Endothelial cell of hepatic sinusoid (primary cell): ENCODE measurements around the gene CACNA2D4.
"Not testable (repeated sequence)": the region's sequence is repeated elsewhere in the genome, so short reads cannot be mapped to it uniquely, and the experiment has no call there.

ENCODE experiments used
- in situ Hi-C: cut with HindIII; loops from 2 replicates; pipeline ENCODE4 v1.10.0; 2017; ENCODE audit warnings: low sequenced_read_pairs

Gene CACNA2D4

DNA sequence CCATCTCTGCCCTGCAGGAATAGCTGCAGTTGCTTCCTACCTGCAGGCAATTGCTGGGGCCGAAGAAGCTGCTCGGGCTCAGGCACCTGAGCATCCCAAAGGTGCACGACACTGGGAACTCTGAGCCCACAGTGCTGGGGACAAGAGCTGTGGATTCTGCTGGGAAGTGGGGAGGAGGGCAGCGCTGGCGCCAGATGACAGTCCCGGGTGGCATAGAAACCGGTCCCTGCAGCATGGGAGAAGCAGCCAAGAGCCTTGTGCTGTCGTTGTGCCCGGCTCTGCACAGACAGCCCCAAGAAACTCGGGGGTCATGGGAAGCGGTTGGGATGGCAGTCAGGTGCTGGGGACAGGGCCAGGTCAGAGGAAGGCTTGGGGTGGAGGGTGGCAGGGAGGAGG is 97.6 kb downstream of the CACNA2D4 start:
- in situ Hi-C loops = no loop called here

DNA sequence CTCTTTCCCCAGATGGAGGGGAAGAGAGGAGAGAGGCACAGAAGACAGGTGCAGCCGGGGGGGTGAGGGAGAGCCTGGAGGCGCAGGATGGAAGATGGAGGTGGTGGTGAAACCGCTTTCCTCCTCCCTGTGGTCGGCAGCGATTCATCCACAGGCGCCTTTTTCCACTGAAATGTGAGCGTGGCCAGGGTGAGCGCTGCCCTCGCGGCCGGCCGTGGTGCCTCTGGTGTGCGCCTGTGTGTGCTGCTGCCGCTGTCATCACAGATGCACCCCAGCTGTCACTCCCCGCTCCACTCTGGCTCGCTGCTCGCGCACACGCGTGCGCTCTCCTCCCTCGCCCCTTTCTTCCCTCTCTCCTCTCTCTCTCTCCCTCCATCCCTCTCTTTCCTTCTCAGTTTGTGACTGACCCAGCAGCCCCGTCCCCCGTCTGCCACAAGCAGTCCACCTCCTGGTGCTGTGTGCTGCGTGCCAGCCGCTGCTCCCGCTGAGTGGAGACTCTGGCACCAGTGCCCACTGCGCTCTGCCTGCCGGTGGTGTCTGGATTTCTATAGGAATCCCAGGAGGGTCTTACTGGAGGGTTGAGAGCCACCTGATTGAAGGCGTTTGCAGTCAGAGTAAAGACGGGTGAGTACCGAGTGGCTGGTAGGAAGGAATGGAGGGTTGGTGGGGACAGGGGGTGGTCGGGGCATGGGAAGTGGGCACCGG is 98.1 kb downstream of the CACNA2D4 start, which contains the start of gene LRTM2:
TSS of gene LRTM2 (plus strand) at position 375 of the 705 bp plus-strand sequence. CDS start 7,584 bp downstream, outside the sequence.
- in situ Hi-C loops = no loop called here

GRCh38 chr12:1819571-1819970 is 98.9 kb downstream of the CACNA2D4 start:
- in situ Hi-C loops = no loop called here

- in situ Hi-C loops = no loop called here
These were observed 99.4 kb downstream of the CACNA2D4 start for GRCh38 chr12:1819050-1819449.

GRCh38 chr12:1817928-1818327 is 100.5 kb downstream of the CACNA2D4 start:
- in situ Hi-C loops = not testable (repeated sequence)

- in situ Hi-C loops = no loop called here
These were observed 101.6 kb downstream of the CACNA2D4 start for GRCh38 chr12:1816730-1817348.

DNA sequence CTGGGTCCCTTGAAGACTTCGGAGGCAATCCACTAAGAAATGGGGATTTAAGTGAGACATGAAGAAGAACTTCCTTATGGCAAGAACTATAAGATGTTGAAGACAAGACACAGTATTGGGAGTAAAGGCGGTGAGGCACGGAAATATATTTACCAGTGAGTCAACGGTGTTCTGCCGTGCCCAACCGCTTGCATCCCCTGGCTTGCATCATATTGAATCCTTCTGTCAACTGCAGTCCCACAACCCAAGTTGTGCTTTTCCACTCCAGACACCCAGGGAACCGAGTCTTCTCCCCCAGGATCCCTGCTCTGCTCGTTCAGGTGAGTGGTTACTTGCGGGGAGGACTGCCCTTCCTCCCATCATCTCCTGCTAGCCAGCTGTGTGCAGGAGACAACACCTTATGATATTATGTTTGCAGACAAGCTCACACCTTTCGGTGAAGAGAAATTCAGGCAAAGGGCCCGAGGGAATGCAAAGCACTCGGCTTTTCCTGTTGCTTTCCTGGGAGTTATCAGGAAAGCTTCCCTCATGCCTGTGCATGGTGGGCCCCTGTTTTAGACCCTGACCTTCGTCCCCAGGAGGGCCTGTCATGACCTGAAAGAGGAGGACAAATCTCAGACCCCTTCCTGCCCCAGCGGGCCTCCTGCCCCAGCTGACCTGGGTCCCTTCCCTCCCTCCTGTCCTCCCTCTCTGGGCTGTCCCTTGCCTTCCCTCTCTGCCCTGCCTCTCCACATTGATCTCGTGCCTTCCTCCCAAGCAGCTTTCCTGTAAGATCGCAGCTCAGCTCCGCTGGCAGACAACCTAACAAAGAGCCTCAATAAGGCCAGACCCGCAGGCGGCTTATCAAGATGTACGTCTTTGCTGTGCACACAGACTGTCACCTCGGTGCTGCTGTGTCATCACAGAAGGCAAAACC is 102.4 kb downstream of the CACNA2D4 start:
- in situ Hi-C loops = no loop called here

DNA sequence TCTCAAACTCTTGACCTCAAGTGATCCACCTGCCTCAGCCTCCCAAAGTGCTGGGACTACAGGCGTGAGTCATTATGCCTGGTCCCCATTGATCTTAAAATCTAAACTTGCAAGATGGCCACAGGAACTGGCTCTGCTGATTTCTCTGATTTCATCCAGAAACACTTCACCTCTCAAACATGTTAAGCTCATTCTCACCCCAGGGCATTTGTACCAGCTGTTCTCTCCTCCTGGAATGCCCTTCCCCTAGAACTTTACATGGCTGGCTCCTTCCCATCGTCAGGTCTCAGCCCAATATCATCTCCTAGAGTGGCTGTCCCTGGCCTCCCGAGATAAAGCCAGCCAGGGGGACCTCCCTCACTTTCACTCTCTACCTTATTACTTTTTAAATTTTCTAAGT is 103.3 kb downstream of the CACNA2D4 start:
- in situ Hi-C loops = no loop called here

GRCh38 chr12:1814266-1814665 is 104.2 kb downstream of the CACNA2D4 start:
- in situ Hi-C loops = no loop called here

DNA sequence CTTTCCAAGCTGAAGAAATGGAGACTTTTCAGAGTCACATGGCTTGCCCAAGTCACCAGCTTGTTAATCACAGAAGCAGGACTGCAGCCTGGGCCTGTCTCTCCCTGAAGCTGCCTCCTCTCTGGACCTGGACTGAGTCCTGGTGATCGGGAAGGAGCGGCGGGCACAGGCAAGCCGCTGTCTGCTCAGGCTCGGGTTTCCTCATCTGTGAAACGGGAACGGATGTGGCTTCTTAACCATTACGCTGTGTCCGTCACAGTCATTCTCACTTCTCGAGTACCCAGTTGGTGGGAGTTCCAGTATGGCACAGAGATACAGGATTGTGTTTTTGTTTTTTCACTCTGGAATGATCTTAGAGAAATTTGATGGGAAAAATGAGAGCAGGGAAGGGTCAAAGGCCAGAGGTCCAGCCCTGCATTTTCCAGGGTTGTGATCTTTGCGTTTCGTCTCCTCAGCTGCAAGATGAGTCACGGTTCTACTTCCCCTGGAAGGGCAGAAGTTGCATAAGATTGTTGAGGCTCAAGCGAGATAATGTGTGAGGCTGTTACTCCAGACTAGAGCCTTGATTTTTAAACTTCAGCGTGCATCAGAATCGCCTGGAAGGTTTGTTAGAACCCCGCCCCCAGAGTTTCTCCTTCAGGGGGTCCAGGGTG is 105.7 kb downstream of the CACNA2D4 start:
- in situ Hi-C loops = no loop called here

GRCh38 chr12:1811948-1812291 is 106.5 kb downstream of the CACNA2D4 start:
- in situ Hi-C loops = no loop called here

DNA sequence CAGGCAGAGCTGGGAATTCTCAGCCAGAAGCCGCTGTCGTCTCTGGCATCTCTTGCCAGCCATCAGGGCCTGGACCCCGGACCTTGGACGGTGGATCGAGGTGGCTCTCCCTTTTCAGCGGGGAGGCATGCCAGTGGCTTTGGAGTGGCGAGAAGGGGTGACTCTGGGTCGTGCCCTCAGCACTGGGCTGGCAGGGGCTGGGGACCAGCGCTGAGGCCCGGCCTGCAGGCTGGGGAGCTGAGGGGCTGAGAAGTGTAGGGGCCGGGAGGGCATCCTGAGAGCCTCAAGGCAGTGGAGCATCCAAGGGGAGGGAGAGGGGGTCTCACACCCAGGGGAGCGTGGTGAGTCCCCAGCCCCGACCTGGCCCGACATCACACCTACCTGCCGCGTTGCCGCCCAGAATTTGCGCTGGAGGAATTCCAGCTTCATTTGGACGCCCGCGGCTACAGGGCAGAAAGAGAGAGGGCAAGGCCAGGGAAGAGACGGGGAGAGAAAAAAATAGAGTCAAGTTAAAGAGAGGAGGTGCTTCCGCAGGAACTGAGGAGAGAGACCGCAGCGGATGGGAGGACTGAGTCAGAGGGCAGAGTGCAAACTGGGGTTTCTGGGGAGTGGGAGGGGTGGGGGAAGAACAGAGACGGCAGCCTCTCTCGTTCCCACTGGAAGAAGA is 107.0 kb downstream of the CACNA2D4 start:
- in situ Hi-C loops = no loop called here

- in situ Hi-C loops = no loop called here
These were observed 107.5 kb downstream of the CACNA2D4 start for GRCh38 chr12:1810931-1811280.

- in situ Hi-C loops = no loop called here
These were observed 108.1 kb downstream of the CACNA2D4 start for GRCh38 chr12:1810201-1810930.

GRCh38 chr12:1809591-1810190 is 108.8 kb downstream of the CACNA2D4 start:
- in situ Hi-C loops = no loop called here

DNA sequence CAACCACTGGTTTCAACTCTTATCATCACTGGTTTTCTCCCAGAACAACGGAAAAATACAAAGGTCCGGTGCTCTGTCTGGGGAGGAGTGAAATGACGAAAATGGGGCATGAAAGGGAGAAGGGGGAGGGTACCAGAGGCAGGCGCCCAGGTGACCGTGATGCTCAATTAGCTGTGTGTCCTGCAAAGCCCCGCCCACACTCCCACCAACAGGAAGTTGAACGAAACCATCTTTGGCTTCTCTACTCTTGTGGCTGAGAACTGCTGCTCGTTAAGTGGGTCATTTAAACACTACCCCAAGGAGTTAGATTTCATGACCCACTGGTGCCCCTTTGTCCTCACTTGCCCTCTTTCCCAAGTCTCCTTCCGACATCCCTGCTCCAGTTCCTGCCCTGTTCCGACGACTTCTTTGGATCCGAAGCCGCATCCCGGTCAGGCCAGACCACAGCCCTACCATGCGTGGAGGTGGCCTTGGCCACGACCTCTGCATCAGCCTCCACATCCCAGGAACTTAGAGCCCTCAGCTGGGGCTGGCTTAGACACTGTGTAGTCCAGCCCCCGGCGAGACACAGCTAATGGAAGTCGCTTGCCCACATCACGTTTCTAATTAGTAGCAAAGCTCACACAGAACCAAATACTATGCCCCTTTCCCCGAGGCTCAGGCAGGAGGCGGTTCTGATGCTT is 109.5 kb downstream of the CACNA2D4 start:
- in situ Hi-C loops = no loop called here

- in situ Hi-C loops = no loop called here
These were observed 110.2 kb downstream of the CACNA2D4 start for GRCh38 chr12:1808036-1808797.
